H1 (cell line): ENCODE data around the gene PDX1. TPM values are rescaled to one million over a fixed set of nuclear protein-coding genes. Genes with fewer than 3 reads are reported as not detected.

ENCODE experiments used
- CTCF ChIA-PET: fragments of 300-600 bp; sonication (Branson Sonifier 250); formaldehyde crosslinking; loops from one replicate; lab custom pipeline; 2021; ENCODE audit not compliant: partially characterized antibody; lab: Charles Lee
- POLR2A ChIA-PET: fragments of 300-600 bp; sonication (Branson Sonifier 250); formaldehyde crosslinking; loops from one replicate; lab custom pipeline; 2021; ENCODE audit warnings: inconsistent platforms; ENCODE audit not compliant: partially characterized antibody; lab: Charles Lee
- DNase-seq, 2 experiments: peaks; one replicate each; pipeline versions ENCODE4 v3.0.0 to v3.0.0-alpha.2; 2010 to 2022; ENCODE audit warnings: low spot score in 2 of 2, low read depth in 1 of 2, mixed read lengths in 1 of 2
- FAIRE-seq: peaks from 2 replicates; lab custom pipeline; 2011; peaks lifted over from hg19 to GRCh38; lab: Jason Lieb, UNC
- H2AFZ ChIP-seq: 2 replicates; pipeline ENCODE4 v1.8.1; 2012; ENCODE audit warnings: low read length, inconsistent platforms
- H2AK5ac ChIP-seq: 2 replicates; pipeline ENCODE4 v1.6.1; 2013; ENCODE audit warnings: low read depth, low read length
- H2BK120ac ChIP-seq: replicated peaks from 2 replicates; pipeline ENCODE3; 2013; ENCODE audit warnings: low read depth, low read length, inconsistent platforms
- H2BK12ac ChIP-seq: 2 replicates; pipeline ENCODE4 v1.6.1; 2013; ENCODE audit warnings: low read depth, low read length
- H2BK15ac ChIP-seq: 2 replicates; pipeline ENCODE4 v1.6.1; 2013; ENCODE audit warnings: low read length
- H2BK20ac ChIP-seq: 2 replicates; pipeline ENCODE4 v1.6.1; 2013; ENCODE audit warnings: low read length
- H2BK5ac ChIP-seq: 2 replicates; pipeline ENCODE4 v1.6.1; 2013; ENCODE audit warnings: low read depth, low read length
- H3K14ac ChIP-seq: 2 replicates; pipeline ENCODE4 v1.6.1; 2013; ENCODE audit warnings: inconsistent platforms; ENCODE audit not compliant: insufficient read length
- H3K18ac ChIP-seq: 2 replicates; pipeline ENCODE4 v1.6.1; 2013; ENCODE audit warnings: low read length; ENCODE audit errors: extremely low read depth
- H3K23ac ChIP-seq: 2 replicates; pipeline ENCODE4 v1.6.1; 2013; ENCODE audit warnings: inconsistent platforms; ENCODE audit not compliant: insufficient read length
- H3K23me2 ChIP-seq: 2 replicates; pipeline ENCODE4 v1.6.1; 2013; ENCODE audit warnings: low read depth, low read length
- H3K27ac ChIP-seq: 2 replicates; pipeline ENCODE4 v1.6.1; 2011; ENCODE audit warnings: low read depth, low read length, inconsistent platforms
- H3K27me3 ChIP-seq, 4 experiments: replicated peaks in 1 of 4; 1 replicate in 1 of 4; 2 replicates in 3 of 4; pipeline versions ENCODE4 v1.6.1 to v1.8.1; 2011 to 2013; ENCODE audit warnings: low read length in 3 of 4, mild to moderate bottlenecking in 3 of 4, inconsistent platforms in 2 of 4, mixed read lengths in 2 of 4, moderate library complexity in 1 of 4; ENCODE audit not compliant: control insufficient read depth in 3 of 4, insufficient read depth in 3 of 4; ENCODE audit errors: extremely low read depth in 1 of 4
- H3K36me3 ChIP-seq, 4 experiments: 2 replicates each; pipeline versions ENCODE4 v1.6.1 to v1.8.1; 2011 to 2013; ENCODE audit warnings: mild to moderate bottlenecking in 4 of 4, low read length in 3 of 4, moderate library complexity in 2 of 4, control low read depth in 1 of 4, inconsistent platforms in 1 of 4; ENCODE audit not compliant: insufficient read depth in 4 of 4, control insufficient read depth in 2 of 4
- H3K4ac ChIP-seq: replicated peaks from 2 replicates; pipeline ENCODE3; 2013; ENCODE audit warnings: low read length, low read depth, mixed read lengths, inconsistent platforms; ENCODE audit not compliant: insufficient read length
- H3K4me1 ChIP-seq, 4 experiments: replicated peaks in 1 of 4; 1 replicate in 1 of 4; 2 replicates in 3 of 4; pipeline versions ENCODE4 v1.6.1 to v1.8.1; 2011 to 2013; ENCODE audit warnings: low read length in 3 of 4, inconsistent platforms in 2 of 4, mixed read lengths in 1 of 4; ENCODE audit not compliant: insufficient read depth in 4 of 4, control insufficient read depth in 3 of 4
- H3K4me2 ChIP-seq, 2 experiments: 2 replicates each; pipeline versions ENCODE4 v1.6.1 to v1.8.1; 2011 to 2013; ENCODE audit warnings: low read depth in 2 of 2, low read length in 2 of 2, control low read depth in 1 of 2, inconsistent platforms in 1 of 2, mild to moderate bottlenecking in 1 of 2; ENCODE audit not compliant: insufficient read depth in 1 of 2
- H3K4me3 ChIP-seq, 4 experiments: fragments of 200-600, 300-600 bp in 1 of 4; sonication (generic), shearing (Covaris generic), sonication (Bioruptor Twin) in 1 of 4; 2 replicates each; pipeline versions ENCODE4 v1.5.1 to v1.8.1; 2011 to 2016; ENCODE audit warnings: low read length in 4 of 4, low read depth in 3 of 4, control low read depth in 2 of 4, inconsistent platforms in 2 of 4, mild to moderate bottlenecking in 2 of 4, mixed read lengths in 1 of 4, moderate library complexity in 1 of 4; ENCODE audit not compliant: insufficient read depth in 2 of 4; ENCODE audit errors: extremely low read depth in 1 of 4
- H3K56ac ChIP-seq: replicated peaks from 2 replicates; pipeline ENCODE3; 2013; ENCODE audit warnings: low read depth, mild to moderate bottlenecking, mixed read lengths, low read length, inconsistent platforms; ENCODE audit not compliant: insufficient read length
- H3K79me1 ChIP-seq: 2 replicates; pipeline ENCODE4 v1.6.1; 2013; ENCODE audit warnings: low read depth, low read length, control low read depth
- H3K79me2 ChIP-seq, 2 experiments: 2 replicates each; pipeline versions ENCODE4 v1.6.1 to v1.8.1; 2012 to 2013; ENCODE audit warnings: low read length in 2 of 2, mild to moderate bottlenecking in 2 of 2, inconsistent platforms in 1 of 2; ENCODE audit not compliant: insufficient read depth in 2 of 2, control insufficient read depth in 1 of 2
- H3K9ac ChIP-seq, 4 experiments: replicated peaks in 1 of 4; 1 replicate in 1 of 4; 2 replicates in 3 of 4; pipeline versions ENCODE4 v1.6.1 to v1.8.1; 2011 to 2013; ENCODE audit warnings: low read depth in 3 of 4, low read length in 3 of 4, control low read depth in 2 of 4, mild to moderate bottlenecking in 2 of 4, moderate library complexity in 2 of 4, inconsistent platforms in 1 of 4; ENCODE audit errors: extremely low read depth in 1 of 4
- H3K9me3 ChIP-seq, 2 experiments: 2 replicates each; pipeline versions ENCODE4 v1.6.1 to v1.8.1; 2012 to 2013; ENCODE audit warnings: mild to moderate bottlenecking in 2 of 2, moderate library complexity in 2 of 2, control low read depth in 1 of 2, inconsistent platforms in 1 of 2, low read depth in 1 of 2, low read length in 1 of 2, mixed read lengths in 1 of 2; ENCODE audit not compliant: insufficient read depth in 2 of 2
- H4K20me1 ChIP-seq, 2 experiments: replicated peaks in 1 of 2; 2 replicates each; pipeline versions ENCODE3 to v1.8.1; 2011 to 2013; ENCODE audit warnings: inconsistent platforms in 2 of 2, low read length in 2 of 2, mild to moderate bottlenecking in 1 of 2; ENCODE audit not compliant: insufficient read depth in 2 of 2, control insufficient read depth in 1 of 2
- H4K5ac ChIP-seq: 2 replicates; pipeline ENCODE4 v1.6.1; 2013; ENCODE audit warnings: low read length, low read depth, mixed read lengths, inconsistent platforms; ENCODE audit not compliant: insufficient read length
- H4K8ac ChIP-seq: 2 replicates; pipeline ENCODE4 v1.8.0; 2013; ENCODE audit warnings: mild to moderate bottlenecking, moderate library complexity, low read length, inconsistent platforms; ENCODE audit not compliant: insufficient read depth; ENCODE audit errors: extremely low read depth
- H4K91ac ChIP-seq: replicated peaks from 2 replicates; pipeline ENCODE3; 2013; ENCODE audit warnings: low read length, mixed read lengths, inconsistent platforms; ENCODE audit not compliant: insufficient read length
- EZH2 ChIP-seq: fragments of 200-600 bp; sonication (generic); IDR thresholded peaks from 2 replicates; pipeline ENCODE4 v1.7.1; 2012; ENCODE audit warnings: low read depth, mild to moderate bottlenecking, moderate library complexity, low read length, inconsistent platforms; ENCODE audit not compliant: severe bottlenecking
- RFX5 ChIP-seq: IDR thresholded peaks from 2 replicates; pipeline ENCODE4 v1.6.1; 2011; ENCODE audit warnings: low read depth, low read length, improper control_type of control experiment, borderline replicate concordance
- RNF2 ChIP-seq: fragments of 200-900, 300-1000 bp; sonication (generic); IDR thresholded peaks from 2 replicates; pipeline ENCODE4 v1.7.1; 2016; ENCODE audit warnings: borderline replicate concordance, low read depth, mild to moderate bottlenecking, antibody characterized with exemption, low read length; ENCODE audit not compliant: poor library complexity, severe bottlenecking; ENCODE audit errors: missing control alignments
- RXRA ChIP-seq: IDR thresholded peaks from 2 replicates; pipeline ENCODE4 v1.6.1; 2011; ENCODE audit warnings: low read depth, mild to moderate bottlenecking, low read length, moderate library complexity; ENCODE audit not compliant: insufficient read depth
- SUZ12 ChIP-seq: fragments of 200-600 bp; sonication (generic); IDR thresholded peaks from 2 replicates; pipeline ENCODE4 v1.6.1; 2012; ENCODE audit warnings: mild to moderate bottlenecking, inconsistent platforms, low read length, moderate library complexity, mixed read lengths
- WGBS, 2 experiments: shearing (Covaris generic) in 1 of 2; methylation state at CpG; one replicate each; pipeline versions ENCODE4 v1.1.6 to v1.1.7; 2013 to 2015; ENCODE audit warnings: low lambda C conversion rate in 2 of 2, mixed read lengths in 2 of 2, inconsistent platforms in 1 of 2, low coverage in 1 of 2, missing lambda C conversion rate in 1 of 2; ENCODE audit not compliant: insufficient replicate concordance in 2 of 2, insufficient coverage in 1 of 2, insufficient read length in 1 of 2; ENCODE audit errors: extremely low coverage in 1 of 2, missing lambda C conversion rate in 1 of 2; 5-methylcytosine and 5-hydroxymethylcytosine counted together
- polyA plus RNA-seq, 7 experiments: library from polyadenylated mRNA; depleted of rRNA in 3 of 7; stranded (reverse) in 5 of 7; unstranded in 2 of 7; fragments of >200 nt in 5 of 7; fragments of 200-250 nt in 2 of 7; gene quantifications; 1 replicate in 5 of 7; 2 replicates in 1 of 7; 4 replicates in 1 of 7; pipeline versions ENCODE4 v1.2.1 to v1.2.3, GENCODE V29; 2011 to 2013; ENCODE audit warnings: missing spikeins in 2 of 7, mixed read lengths in 2 of 7
- total RNA-seq: library from RNA; stranded (reverse); fragmentation: NEBNext Ultra II Directional; extraction: Animal tissue kit (Norgen Biotek cat#: 25700); gene quantifications from 2 replicates; pipeline ENCODE4 v1.2.1, GENCODE V29; 2021

The PDX1 gene
- total and polyA plus RNA-seq, 2 of the 8 experiments (the other 6 are each of a cell fraction or from before 2014, with no cell fraction given): not detected

DNA sequence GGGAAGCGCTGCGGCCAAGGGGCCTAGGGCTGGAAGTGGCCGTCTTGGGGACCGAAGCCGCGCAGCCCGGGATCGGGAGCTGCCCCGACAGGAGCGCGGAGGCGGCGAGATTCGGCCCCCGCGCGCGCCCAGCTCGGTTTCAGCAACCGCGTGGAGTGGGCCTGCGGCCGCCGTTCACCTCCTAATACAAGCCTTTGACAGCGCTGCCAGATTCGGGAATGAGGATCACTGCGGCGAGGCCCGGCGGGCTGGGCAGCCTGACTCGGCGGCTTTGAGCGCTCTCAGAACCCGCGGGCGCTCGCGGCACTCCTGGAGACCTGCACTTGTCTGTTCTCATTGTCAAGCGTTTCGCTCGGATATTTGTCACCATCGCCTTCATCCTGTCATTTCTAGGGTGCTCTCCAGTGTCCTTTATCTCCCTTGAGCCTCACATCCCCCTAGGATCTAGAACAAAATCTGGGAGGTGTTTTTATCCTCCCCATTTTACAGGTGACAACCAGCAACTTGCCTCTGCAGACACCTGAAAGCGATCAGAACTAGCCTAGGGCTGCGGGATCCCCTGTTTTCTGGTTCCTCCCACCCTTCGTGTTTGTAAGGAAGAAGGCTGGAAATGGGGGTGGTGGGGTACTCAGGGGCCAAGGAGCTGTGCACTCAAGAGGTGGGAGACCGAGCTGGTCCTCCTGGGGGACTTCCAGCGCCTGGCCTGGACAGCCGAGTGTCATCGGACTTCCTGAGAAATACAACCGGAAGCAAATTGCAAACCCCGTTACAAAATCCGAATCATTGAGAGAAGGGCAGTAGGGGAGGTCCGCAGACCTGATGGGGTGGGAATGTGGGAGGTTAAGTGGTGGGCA is 50.8 kb downstream of the PDX1 start:
- Histone ChIP-seq H3K56ac (no peak overlapping the region), H2BK12ac (no peak overlapping the region), H3K4me2 (peak overlapping the region; percentile 42 to 51), H4K20me1 (peaks cover 19 to 39% of the 10 kb centered on the region in 2 experiments), H4K8ac (no peak overlapping the region), H2AK5ac (peak overlapping the region; percentile 88), H2BK120ac (no peak overlapping the region), H3K36me3 (peaks cover 0 to 12% (median 0%) of the 10 kb centered on the region in 4 experiments; a peak in 1 of 8 replicates), H2BK20ac (no peak overlapping the region), H3K4ac (no peak overlapping the region), H2BK15ac (peak overlapping the region; percentile 61; the same call in 1 of the 2 replicates), H3K4me3 (peak overlapping the region in 1 of 4 experiments; percentile 12; a peak in 2 of 8 replicates), H3K9me3 (no peaks in the 10 kb centered on the region), H3K23me2 (peaks cover 5% of the 10 kb centered on the region; the same call in 1 of the 2 replicates), H4K5ac (no peak overlapping the region), H3K9ac (no peak overlapping the region), H3K23ac (no peak overlapping the region), H2AFZ (no peak overlapping the region), H3K18ac (peak overlapping the region; percentile 53; the same call in 1 of the 2 replicates), H3K27ac (no peak overlapping the region), H3K79me2 (no peaks in the 10 kb centered on the region), H3K14ac (no peak overlapping the region), H3K79me1 (no peaks in the 10 kb centered on the region), H3K27me3 (peaks cover 93 to 100% (median 98%) of the 10 kb centered on the region in 4 experiments), H4K91ac (no peak overlapping the region), H2BK5ac (peak overlapping the region; percentile 71; the same call in 1 of the 2 replicates), H3K4me1 (peaks cover 8 to 55% (median 34%) of the 10 kb centered on the region in 4 experiments)
- WGBS, 2 experiments: 5% methylated on average over 53 of the region's 53 CpGs; no CpG with 5 or more reads in 1 of the 2 experiments
- FAIRE-seq: no peak
- CTCF ChIA-PET: interaction anchor here (0.8 to 20.5 kb wide), 12 partner anchors 3 to 609 kb away, joined by 3 to 283 read pairs (median 5); partner anchors contain the start of genes CDX2 and URAD
- no peak for DNase-seq
- POLR2A ChIA-PET: interaction anchor here (0.6 to 1.9 kb wide), 6 partner anchors 9 to 174 kb away, joined by 3 to 8 read pairs (median 4); partner anchors contain the start of gene PDX1
- TF ChIP-seq RFX5 (no peak), SUZ12 (peak; percentile 97), EZH2 (peak; percentile 98), RXRA (no peak), RNF2 (peak; percentile 93)
